Ishikawa (cell line): Measurements from ENCODE around the gene RIC1.

ENCODE experiments used
- CEBPB ChIP-seq: IDR thresholded peaks from 2 replicates; pipeline ENCODE4 v1.6.1; 2012
- CREB1 ChIP-seq: IDR thresholded peaks from 2 replicates; pipeline ENCODE4 v1.6.1; 2012; ENCODE audit warnings: low read depth
- MAX ChIP-seq: IDR thresholded peaks from 2 replicates; pipeline ENCODE4 v1.6.1; 2012
- RAD21 ChIP-seq: IDR thresholded peaks from 2 replicates; pipeline ENCODE4 v1.6.1; 2012; ENCODE audit warnings: low read depth
- TAF1 ChIP-seq: IDR thresholded peaks from 2 replicates; pipeline ENCODE4 v1.6.1; 2012; ENCODE audit warnings: low read depth, mild to moderate bottlenecking

GRCh38 chr9:5750569-5750968 lies 121.7 kb downstream of the RIC1 start:
- TF ChIP-seq MAX (no peak), RAD21 (no peak), TAF1 (no peak), CEBPB (no peak), CREB1 (no peak)
